ENCODE measurements around the gene NPHP4.

The NPHP4 gene

GRCh38 chr1:5992026-5992813 is at the start of gene NPHP4:
Gene NPHP4 (minus strand): TSS chr1:5992425. CDS start chr1:5986289, 6,136 bp downstream.
- DNase-seq, result peak; percentile 99 to 100

- peak; percentile 11 to 13 for DNase-seq
Observed at GRCh38 chr1:6041432-6042062, 49.3 kb upstream of the NPHP4 start.

- DNase-seq, result no peak
Observed at GRCh38 chr1:6040861-6041415, 48.7 kb upstream of the NPHP4 start.

- no peak for DNase-seq
Observed at GRCh38 chr1:6040444-6040843, 48.2 kb upstream of the NPHP4 start.

- no peak for DNase-seq
Observed at GRCh38 chr1:6039031-6039430, 46.8 kb upstream of the NPHP4 start.

- no peak for DNase-seq
Observed at GRCh38 chr1:6038603-6039002, 46.4 kb upstream of the NPHP4 start.

- DNase-seq, result no peak
Observed at GRCh38 chr1:6037338-6037762, 45.1 kb upstream of the NPHP4 start.

GRCh38 chr1:6035719-6036118 is 43.5 kb upstream of the NPHP4 start:
- DNase-seq, result no peak

GRCh38 chr1:6035303-6035702 is 43.1 kb upstream of the NPHP4 start:
- no peak for DNase-seq

GRCh38 chr1:6034750-6035096 is 42.5 kb upstream of the NPHP4 start:
- DNase-seq, result no peak

GRCh38 chr1:6033986-6034749 is 41.9 kb upstream of the NPHP4 start:
- peak; percentile 23 to 31 for DNase-seq

GRCh38 chr1:6033124-6033523 is 40.9 kb upstream of the NPHP4 start:
- no peak for DNase-seq

- DNase-seq, result no peak
Observed at GRCh38 chr1:6030547-6031261, 38.5 kb upstream of the NPHP4 start.

- DNase-seq, result no peak
Observed at GRCh38 chr1:6030132-6030531, 37.9 kb upstream of the NPHP4 start.

- no peak for DNase-seq
Observed at GRCh38 chr1:6029351-6029750, 37.1 kb upstream of the NPHP4 start.

- DNase-seq, result peak; percentile 66 to 75
Observed at GRCh38 chr1:6028042-6028850, 36.0 kb upstream of the NPHP4 start.

- DNase-seq, result peak in 1 of 2 donors; percentile 12
Observed at GRCh38 chr1:6027591-6027990, 35.4 kb upstream of the NPHP4 start.

- peak; percentile 90 to 92 for DNase-seq
Observed at GRCh38 chr1:6026095-6026809, 34.0 kb upstream of the NPHP4 start.

GRCh38 chr1:6025269-6026094 is 33.3 kb upstream of the NPHP4 start:
- no peak for DNase-seq

- no peak for DNase-seq
Observed at GRCh38 chr1:6024376-6024775, 32.2 kb upstream of the NPHP4 start.
